ENCODE measurements around the gene NMNAT3. TPM values are rescaled to one million over a fixed set of nuclear protein-coding genes. Genes with fewer than 3 reads are reported as not detected.

Gene NMNAT3
- total and polyA plus RNA-seq, 4 donors, result 1.9 to 19.7 (median 2.9) TPM

GRCh38 chr3:139646512-139646911, 31.3 kb downstream of the NMNAT3 start:
- Histone ChIP-seq H3K27me3 (ENCODE audit: control insufficient read depth in 4 of 4, insufficient read depth in 4 of 4, low read length in 3 of 4) (no peaks in the 10 kb centered on the region), H3K27ac (ENCODE audit: low read depth in 1 of 2, low read length in 2 of 2) (no peak overlapping the region), H3K4me1 (ENCODE audit: control insufficient read depth in 4 of 4, insufficient read depth in 4 of 4, low read length in 3 of 4) (no peaks in the 10 kb centered on the region), H3K4me3 (ENCODE audit: low read depth in 1 of 3, low read length in 3 of 3) (no peak overlapping the region), H3K9me3 (ENCODE audit: control insufficient read depth in 4 of 4, low read length in 3 of 4) (no peaks in the 10 kb centered on the region), H3K36me3 (ENCODE audit: control insufficient read depth in 4 of 4, insufficient read depth in 3 of 4, low read depth in 1 of 4, low read length in 3 of 4) (peaks cover 0 to 1% (median 0%) of the 10 kb centered on the region in 4 donors), H3K9ac (ENCODE audit: low read depth in 1 of 2, low read length in 2 of 2) (no peak overlapping the region)
- DNase-seq (ENCODE audit: low spot score), result no peak
- WGBS, result 94% methylated on average over 4 of the region's 4 CpGs
- TF ChIP-seq HNF4A (conservative IDR thresholded peaks at IDR 0.05), result no peak
- no peak for TF ChIP-seq EGR1 (IDR thresholded peaks at IDR 0.05; ENCODE audit: low read depth in 2 of 2)
- no peak for TF ChIP-seq TAF1 (conservative IDR thresholded peaks at IDR 0.05)
- no peak for TF ChIP-seq NR2F2 (IDR thresholded peaks at IDR 0.05)
- no peak for TF ChIP-seq RXRA (IDR thresholded peaks at IDR 0.05)
- no peak for TF ChIP-seq SP1 (IDR thresholded peaks at IDR 0.05)
- no peak for TF ChIP-seq ZBTB33 (IDR thresholded peaks at IDR 0.05)
- no peak for TF ChIP-seq ATF3 (IDR thresholded peaks at IDR 0.05)
- TF ChIP-seq FOXA2 (IDR thresholded peaks at IDR 0.05), result no peak
- TF ChIP-seq FOXA1 (IDR thresholded peaks at IDR 0.05), result no peak
- TF ChIP-seq GABPA (IDR thresholded peaks at IDR 0.05 in 1 of 2, conservative IDR thresholded peaks at IDR 0.05 in 1 of 2), result no peak
- no peak for TF ChIP-seq JUND (IDR thresholded peaks at IDR 0.05)
- TF ChIP-seq RAD21 (IDR thresholded peaks at IDR 0.05), result no peak
- no peak for TF ChIP-seq CTCF (IDR thresholded peaks at IDR 0.05; ENCODE audit: low read depth, low read length, missing input control)
- TF ChIP-seq HNF4G (IDR thresholded peaks at IDR 0.05), result no peak
- no peak for TF ChIP-seq REST (IDR thresholded peaks at IDR 0.05)

- Histone ChIP-seq H3K9me3 (ENCODE audit: control insufficient read depth in 4 of 4, low read length in 3 of 4) (no peaks in the 10 kb centered on the region), H3K4me3 (ENCODE audit: low read depth in 1 of 3, low read length in 3 of 3) (no peak overlapping the region), H3K36me3 (ENCODE audit: control insufficient read depth in 4 of 4, insufficient read depth in 3 of 4, low read depth in 1 of 4, low read length in 3 of 4) (peaks cover 0 to 1% (median 0%) of the 10 kb centered on the region in 4 donors), H3K27ac (ENCODE audit: low read depth in 1 of 2, low read length in 2 of 2) (no peak overlapping the region), H3K4me1 (ENCODE audit: control insufficient read depth in 4 of 4, insufficient read depth in 4 of 4, low read length in 3 of 4) (no peaks in the 10 kb centered on the region), H3K9ac (ENCODE audit: low read depth in 1 of 2, low read length in 2 of 2) (no peak overlapping the region), H3K27me3 (ENCODE audit: control insufficient read depth in 4 of 4, insufficient read depth in 4 of 4, low read length in 3 of 4) (no peaks in the 10 kb centered on the region)
- WGBS, result 88% methylated on average over 2 of the region's 2 CpGs
- DNase-seq (ENCODE audit: low spot score), result no peak
- TF ChIP-seq NR2F2 (IDR thresholded peaks at IDR 0.05) (no peak), FOXA1 (IDR thresholded peaks at IDR 0.05) (no peak), CTCF (IDR thresholded peaks at IDR 0.05; ENCODE audit: low read depth, low read length, missing input control) (no peak), RAD21 (IDR thresholded peaks at IDR 0.05) (no peak), RXRA (IDR thresholded peaks at IDR 0.05) (no peak), FOXA2 (IDR thresholded peaks at IDR 0.05) (no peak), EGR1 (IDR thresholded peaks at IDR 0.05; ENCODE audit: low read depth in 2 of 2) (no peak), REST (IDR thresholded peaks at IDR 0.05) (no peak), GABPA (IDR thresholded peaks at IDR 0.05 in 1 of 2, conservative IDR thresholded peaks at IDR 0.05 in 1 of 2) (no peak), JUND (IDR thresholded peaks at IDR 0.05) (no peak), SP1 (IDR thresholded peaks at IDR 0.05) (no peak)
Observed at GRCh38 chr3:139642996-139643395, 34.8 kb downstream of the NMNAT3 start.
